NCI-H2029 treated with DMSO at 0.1 percent for 48 hours (cell line): Measurements from ENCODE around the gene MDFI.

ENCODE experiments used
- DNase-seq: peaks from one replicate; lab custom pipeline; 2025; lab: John Stamatoyannopoulos, UW

The MDFI gene, protein sequence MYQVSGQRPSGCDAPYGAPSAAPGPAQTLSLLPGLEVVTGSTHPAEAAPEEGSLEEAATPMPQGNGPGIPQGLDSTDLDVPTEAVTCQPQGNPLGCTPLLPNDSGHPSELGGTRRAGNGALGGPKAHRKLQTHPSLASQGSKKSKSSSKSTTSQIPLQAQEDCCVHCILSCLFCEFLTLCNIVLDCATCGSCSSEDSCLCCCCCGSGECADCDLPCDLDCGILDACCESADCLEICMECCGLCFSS

DNA sequence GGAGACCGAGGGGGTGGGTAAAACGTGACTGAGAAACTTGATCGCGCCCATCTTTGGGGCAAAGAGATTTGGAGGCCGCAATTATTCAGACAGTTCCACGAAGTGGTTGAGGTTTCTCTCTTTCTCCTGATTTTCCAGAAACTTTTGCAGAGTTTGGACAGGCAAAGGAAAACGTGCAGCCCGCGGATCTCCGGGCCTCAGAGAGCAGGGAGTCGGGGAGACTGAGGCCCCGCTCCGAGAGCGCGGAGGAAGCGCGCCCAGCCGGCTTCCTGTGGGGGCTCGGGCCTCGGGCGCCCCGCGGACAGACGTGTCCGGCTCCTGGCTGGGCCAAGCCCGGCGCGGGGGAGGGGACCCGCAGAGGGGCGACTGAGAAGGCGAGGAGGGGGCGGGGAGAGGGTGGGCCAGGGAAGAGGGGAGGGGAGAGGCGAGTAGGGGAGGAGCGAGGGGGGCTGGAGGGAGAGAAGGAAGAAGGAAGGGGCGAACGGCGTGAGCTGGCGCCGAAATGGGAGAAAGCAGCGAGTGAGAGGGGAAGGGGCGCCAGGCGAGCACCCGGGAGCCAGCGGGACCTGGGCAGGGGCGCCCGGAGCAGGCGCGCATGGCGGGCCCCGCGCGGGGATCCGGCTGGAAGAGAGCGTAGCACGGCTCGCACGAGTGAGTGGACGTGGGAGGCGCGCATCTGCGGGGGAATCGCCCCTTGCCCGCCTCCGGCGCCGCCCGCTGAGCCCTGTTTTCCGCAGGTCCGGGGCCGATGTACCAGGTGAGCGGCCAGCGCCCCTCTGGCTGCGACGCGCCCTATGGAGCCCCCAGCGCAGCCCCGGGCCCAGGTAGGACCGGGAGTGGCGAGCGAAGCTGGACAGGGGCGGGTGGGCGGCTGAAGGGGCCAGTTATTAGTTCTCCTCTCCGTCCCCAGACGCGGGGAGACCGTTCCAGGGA is at the start of gene MDFI:
Gene MDFI (plus strand): TSS at position 467 of the 933 bp plus-strand sequence. CDS start 282 bp downstream, at position 749.
- no peak for DNase-seq

DNA sequence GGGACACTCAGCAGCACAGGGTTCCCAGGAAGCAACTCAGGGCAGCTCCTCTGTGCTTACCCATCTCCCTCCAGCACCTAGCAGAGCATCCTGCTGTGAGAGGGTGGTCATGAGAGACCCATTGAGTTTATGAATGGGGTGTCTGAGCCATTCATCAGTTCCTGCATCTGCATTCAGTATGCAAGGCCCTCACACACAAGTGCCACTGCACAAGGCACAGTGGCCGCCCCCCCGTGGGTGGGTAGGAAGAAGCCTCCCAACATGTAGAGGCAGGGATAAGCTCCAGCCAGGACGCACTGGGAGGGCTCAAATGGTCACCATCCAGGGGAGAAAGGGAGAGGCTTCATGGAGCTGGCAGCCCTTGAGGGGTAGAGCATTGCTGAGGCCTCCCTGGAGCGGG is 49.0 kb upstream of the MDFI start:
- DNase-seq: no peak

DNA sequence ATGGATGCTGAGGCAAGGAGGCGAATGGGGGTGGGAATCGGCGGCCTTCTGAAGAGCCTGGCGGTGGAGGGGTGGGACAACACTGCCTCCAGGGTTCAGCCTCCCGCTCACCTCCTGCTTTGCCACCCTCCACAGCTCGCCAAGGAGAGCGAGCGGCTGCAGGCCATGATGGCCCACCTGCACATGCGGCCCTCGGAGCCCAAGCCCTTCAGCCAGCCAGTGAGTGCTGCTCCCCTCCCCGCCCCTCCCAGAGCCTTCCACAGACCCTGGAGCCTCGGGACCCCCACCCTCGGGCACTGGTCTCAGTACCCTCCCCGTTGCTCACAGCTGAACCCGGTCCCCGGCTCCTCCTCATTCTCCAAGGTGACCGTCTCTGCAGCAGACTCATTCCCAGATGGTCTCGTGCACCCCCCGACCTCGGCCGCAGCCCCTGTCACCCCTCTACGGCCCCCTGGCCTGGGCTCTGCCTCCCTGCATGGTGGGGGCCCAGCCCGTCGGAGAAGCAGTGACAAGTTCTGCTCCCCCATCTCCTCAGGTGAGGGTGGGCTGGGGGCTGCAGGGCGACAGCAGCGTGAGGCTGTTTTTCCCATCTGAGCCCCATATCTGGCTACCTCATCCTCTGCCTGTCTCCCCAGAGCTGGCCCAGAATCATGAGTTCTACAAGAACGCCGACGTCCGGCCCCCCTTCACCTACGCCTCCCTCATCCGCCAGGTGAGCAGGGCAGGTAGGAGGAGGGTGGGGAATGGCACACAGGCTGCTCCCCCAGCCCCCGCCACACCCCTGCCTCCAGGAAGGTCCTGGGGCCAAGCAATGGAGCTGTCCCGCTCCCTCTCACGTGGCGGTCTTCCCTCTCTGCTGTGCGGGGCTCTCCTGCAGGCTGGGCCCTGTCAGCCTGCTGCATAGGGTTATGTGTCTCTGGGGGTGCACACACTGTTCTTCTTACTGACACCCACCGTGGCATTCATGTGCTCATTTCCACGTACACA is 48.3 kb upstream of the MDFI start:
- DNase-seq: no peak

DNA sequence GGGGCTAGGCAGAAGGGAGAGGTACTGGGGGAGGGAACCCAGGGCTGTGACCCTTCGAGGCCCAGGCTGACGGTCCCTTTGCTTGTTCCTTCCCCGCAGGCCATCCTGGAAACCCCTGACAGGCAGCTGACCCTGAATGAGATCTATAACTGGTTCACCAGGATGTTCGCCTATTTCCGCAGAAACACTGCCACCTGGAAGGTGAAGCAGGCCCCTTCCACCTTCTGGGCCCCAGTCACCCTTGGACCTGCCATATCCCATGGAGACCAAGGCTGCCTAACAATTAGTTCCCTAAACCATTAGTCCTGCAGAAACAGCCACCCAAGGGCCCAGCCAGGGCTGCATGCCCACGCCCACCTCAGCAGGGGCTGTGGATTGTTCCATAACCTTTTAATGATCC is 47.1 kb upstream of the MDFI start:
- no peak for DNase-seq

DNA sequence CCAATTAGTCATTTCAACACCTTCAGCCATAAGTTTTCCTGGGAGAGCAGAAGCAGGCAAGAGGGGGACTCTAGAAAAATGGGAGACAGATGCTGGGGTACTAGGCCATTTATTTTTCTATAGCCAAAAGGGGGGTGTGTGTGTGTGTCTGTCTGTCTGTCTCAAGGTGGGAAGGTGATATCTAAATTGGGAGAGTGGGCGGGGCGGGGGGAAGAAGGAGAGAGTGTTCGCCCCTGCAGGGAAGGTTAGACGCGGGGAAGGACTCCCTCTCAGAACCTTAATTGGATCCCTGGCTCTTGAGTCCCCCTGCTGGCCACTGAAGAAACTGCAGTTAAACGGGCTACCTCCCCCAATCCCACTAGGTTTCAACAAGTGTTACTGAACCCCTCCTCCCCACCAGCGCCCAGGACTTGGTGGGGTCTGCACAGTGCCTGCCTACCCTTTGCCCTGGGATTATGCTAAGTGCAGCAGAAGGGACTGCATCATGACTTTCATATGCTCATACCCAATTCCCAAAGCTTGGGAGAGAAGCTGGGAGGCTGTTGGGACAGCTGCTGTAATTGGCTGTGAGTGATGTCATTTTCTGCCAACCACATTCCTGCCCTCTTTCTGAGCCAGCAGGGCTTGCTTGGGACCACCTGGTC is 46.3 kb upstream of the MDFI start:
- DNase-seq: peak; percentile 61

DNA sequence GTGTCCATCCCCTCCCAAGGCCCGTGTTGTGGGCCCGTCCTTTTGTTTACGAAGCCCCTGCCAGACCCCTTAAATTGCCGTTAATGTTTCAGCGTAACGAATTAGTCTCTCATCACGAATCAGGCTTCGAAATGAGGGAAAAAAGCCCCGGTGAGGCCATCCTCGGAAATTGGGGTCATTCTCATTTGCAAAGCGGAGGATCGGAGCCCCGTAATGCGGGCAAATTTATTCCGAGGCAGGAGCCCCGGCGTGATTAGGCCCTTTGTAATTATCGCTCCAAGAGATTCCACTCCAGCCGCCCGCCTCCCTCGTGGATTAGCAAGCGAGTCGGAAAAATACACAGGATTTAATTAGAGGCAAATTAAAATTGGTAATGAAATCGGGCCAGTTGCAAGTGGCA is 44.9 kb upstream of the MDFI start:
- DNase-seq: no peak

DNA sequence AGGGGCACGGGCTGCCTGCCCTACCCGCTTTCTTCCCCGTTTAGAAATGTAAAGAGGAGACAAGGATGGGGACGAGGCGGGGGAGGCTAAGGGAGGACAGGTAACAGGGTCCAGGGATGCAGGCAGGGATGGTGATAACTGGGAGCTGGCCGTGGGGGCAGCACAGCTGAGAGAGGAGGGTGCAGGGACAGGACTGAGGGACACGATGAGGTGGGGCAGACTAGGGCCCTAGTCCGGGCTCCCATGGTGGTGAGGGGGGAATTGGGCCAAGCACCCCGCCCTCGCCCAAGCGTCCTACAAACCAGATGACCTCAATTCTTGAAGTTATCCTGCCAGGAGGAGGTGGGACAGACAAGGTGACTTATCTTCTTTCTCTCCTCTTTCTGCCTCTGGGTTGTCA is 44.4 kb upstream of the MDFI start:
- no peak for DNase-seq

DNA sequence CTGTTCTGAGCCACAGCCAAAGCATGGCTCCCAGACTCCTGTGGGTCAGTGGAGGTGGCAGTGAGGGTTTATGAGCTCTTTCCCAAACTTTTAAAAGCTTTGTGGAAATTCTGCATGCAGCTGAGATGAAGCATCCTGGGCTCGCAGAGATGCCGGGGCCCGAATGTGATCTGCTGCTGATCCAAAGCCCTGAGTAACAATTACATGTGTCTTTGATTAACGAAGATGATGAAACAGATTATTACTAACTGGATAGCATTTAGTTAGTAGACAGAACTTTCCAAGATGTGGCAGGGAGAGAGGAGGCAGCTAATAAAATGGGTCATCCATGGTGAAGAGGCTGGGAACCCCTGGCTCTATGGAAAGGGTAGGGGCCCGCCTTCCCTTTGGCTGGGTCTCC is 43.9 kb upstream of the MDFI start:
- no peak for DNase-seq

DNA sequence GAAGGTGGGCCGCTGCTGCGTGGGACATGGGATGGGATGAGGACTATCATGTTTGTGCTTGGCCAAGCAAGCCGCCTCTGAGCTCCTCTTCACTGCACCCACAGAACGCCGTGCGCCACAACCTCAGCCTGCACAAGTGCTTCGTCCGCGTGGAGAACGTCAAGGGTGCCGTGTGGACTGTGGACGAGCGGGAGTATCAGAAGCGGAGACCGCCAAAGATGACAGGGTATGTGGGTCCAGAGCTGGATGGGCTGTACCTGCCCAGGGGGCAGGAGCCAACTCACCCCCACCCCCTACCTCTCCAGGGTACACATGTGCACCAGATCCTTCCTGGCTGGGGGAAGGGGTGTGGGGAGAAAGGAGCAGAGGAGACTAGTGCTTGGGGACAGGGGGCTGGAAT is 43.5 kb upstream of the MDFI start:
- DNase-seq: no peak

DNA sequence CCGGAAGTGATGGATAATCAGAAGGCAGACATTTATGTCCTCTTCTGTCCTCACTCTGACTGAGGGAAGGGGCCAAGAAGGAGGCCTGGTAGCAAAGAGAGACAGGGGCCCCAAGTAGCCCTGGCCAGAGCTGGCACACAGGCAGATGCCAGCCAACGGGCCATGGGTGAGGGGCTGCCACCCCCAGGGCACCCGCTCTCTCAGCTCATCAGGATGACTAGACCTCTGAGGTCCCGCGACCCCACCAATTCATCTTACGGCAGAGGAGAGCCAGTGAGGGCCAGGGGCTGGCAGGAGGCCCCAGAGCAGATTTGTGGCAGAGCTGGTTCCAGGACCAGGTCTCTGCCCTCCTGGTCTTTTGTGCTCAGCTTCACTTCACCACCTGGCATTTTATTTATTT is 43.1 kb upstream of the MDFI start:
- no peak for DNase-seq

DNA sequence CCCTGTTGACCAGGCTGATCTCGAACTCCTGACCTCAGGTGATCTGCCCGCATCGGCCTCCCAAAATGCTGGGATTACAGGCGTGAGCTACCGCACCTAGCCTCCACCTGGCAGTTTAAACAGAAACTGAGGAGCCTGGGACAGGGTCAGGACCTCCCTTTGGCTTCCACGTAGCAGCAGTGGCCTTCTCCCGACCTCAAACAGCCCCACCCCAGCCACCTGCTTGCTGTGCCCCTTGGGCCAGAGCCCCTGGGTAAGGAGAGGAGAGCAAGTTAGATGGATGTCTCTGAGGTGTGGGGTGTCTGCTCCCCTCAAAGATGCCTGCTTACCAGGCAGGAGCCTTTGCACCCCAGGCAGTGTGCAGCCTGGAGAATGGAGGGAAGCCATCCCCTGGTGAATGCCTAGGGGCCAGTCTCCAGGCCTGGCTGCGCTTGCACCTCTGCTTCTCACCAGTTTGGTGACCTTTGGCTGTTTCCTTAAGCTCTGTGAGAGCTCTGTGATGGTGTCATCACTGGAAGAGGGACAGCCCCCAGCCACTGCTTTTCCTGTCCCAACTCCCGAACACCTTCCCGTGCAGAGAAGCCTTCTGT is 42.1 kb upstream of the MDFI start:
- DNase-seq: no peak

DNA sequence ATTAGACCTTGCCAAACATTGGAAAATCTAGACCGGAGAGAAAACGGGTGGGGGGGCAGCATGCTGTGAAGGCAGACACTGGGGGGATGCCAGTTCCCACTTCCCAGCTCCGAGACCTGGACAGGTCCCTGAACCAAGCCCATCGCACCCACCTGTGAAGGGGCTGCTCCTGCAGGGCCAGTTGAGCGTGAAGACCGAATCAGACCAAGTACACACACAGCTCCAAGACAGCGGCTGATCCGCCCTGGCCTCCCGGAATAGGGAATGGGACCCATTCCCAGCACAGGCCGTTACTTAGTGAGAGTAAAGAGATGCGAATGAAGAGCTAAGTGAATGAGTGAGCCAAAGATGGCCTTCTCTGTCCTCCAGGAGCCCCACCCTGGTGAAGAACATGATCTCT is 41.5 kb upstream of the MDFI start:
- DNase-seq: no peak

DNA sequence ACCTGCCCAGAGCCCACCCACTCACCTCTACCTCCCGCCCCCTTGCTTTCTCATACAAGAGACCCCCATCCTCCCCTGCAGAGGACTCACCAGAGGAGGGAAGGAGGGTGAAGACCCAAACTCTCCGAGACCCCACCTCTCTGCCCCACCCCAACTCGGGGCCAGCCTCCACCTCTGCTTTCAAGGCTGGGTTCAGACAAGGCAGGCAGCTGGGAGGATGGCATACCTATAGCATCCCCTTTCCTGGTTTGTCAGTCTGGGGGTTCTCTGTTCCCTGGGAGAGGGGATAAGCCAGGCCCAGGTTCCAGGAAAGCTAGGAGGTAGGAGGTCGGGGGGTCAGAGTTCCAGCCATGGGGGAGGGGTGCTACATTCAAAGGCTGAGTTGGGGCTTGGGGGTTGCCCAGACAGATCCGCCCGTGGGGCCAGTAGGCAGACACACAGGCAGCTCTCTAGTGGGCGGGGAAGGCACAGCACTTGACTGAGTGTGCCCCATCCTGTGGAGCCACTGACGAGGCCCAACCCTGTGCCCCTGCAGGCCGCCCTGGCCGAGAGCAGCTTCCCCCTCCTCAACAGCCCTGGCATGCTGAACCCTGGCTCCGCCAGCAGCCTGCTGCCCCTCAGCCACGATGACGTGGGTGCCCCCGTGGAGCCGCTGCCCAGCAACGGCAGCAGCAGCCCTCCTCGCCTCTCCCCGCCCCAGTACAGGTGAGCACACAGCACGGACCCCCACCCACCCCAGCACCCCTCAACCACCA is 40.8 kb upstream of the MDFI start:
- DNase-seq: no peak

DNA sequence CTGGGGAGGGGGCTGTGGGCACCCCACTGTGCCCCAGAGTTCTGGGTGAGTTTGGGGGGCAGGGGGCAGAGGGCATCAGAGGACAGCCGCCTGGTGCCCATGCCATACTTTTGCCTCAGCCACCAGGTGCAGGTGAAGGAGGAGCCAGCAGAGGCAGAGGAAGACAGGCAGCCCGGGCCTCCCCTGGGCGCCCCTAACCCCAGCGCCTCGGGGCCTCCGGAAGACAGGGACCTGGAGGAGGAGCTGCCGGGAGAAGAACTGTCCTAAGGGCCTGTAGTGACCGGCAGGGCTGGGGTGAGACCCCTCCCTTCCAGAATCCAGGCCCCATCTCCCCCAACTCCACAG is 39.6 kb upstream of the MDFI start:
- DNase-seq: no peak

DNA sequence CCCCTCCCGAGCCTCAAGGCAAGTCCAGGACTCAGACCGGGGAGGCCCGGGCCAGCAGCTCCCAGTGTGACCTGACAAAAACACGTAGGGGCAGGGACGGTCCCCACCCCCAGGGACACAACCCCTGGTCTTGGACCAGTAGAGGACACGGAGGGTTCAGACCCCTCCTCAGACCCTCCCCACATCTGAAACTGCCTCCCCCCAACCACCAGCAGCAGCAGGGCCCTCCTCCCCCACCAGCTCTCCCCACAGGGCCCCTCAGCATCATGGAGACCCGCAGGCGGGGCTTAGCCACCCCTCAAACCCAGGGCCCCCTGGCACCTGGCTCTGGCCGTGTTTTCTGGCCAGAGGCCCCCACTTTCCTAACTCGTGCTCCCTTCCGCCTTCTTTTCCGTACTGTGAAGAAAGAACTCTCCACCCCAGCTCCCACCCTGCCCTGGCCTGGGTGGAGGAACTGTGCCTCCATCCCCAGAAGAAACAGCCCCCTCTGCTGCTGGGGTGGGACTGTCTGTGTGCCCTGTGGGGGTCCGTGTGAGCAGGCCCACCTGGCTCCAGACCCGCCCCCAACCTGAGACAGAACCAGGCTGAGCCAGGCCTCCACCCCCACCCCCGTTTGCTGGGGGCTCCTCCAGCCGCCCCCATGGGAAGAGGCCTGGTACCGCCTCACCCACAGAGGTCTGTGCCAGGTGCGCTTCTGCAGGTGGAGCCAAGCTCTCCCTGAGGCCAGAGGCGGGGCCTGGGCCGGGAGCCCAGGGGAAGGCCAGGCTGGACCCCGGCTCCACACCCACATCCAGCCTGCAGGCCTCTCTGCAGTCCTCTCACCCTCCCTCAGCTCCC is 39.0 kb upstream of the MDFI start:
- DNase-seq: no peak

DNA sequence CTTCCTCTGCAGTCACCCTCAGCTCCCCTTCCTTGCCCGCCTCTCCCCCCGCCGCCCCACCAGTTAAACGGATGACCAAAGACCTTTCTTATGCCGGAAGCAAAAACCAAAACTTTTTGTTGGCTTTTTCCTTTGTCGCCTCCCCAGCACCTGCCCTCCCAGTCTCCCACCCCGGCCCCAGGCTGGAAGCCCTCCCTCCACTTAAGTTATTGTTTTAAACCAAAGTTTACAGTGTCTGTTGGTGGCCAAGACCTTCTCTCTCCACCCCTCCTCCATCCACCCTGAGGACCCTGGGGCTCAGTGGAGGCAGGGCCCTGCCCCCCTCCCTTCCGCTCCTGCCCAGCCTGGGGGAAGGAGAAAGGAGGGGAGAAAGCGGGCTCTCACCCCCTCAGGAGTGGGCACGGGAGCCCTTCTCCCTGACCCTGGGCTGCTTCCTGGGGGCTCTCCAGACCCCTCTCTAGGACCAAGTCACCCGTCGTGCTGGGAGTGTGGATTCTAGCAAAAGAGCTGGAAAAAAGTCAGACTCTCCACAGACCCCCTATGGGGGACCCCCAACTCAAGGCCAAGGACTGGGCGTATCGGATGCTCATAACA is 38.3 kb upstream of the MDFI start:
- DNase-seq: no peak

DNA sequence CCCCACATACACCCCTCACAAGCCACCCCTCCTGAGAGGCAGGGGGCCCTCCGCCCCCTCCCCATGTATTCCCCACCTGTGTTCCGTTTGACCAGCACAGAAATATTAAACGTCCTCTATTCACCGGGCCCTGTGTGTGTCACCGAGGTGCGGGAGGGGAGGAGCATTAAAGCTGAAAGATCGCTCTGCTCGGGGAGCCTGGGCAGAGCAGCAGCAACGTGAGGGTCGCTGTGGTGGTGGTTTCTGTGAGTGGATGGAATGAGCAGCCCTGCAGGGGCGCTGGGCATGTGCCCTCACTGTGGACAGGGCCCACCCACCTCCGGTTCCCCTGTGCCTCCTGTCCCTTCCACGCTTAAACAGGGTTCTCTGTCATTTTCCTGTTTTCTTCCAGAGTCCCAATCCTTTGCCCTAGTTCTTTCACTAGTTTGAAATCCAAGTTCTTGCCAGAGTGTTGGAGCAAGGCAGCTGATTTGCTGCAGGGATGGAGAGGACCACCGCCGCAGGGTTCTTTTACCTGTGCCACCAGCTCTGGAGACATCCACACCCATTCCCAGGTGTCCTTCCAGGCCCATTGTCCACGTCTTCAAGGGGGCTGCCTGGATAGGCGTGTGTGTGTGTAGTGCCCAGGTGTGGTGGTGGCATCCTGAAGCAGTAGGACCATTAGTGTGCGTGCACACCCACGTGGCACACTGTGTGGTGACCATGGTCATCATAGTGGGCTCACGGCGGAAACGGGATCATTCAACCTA is 37.6 kb upstream of the MDFI start:
- DNase-seq: no peak

DNA sequence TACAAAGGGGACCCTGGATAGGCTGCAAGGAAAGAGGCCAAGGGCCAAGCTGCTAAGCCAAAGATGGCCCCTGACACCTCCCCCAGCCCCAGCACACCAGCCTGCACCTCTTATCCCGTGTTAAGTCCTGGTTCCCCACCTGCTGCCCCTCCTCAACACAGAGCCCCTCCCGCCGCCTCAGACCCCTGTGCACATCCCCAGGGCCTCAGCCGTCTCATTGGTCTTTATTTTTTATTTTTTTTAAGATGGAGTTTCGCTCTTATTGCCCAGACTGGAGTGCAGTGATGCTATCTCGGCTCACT is 37.1 kb upstream of the MDFI start:
- DNase-seq: no peak

DNA sequence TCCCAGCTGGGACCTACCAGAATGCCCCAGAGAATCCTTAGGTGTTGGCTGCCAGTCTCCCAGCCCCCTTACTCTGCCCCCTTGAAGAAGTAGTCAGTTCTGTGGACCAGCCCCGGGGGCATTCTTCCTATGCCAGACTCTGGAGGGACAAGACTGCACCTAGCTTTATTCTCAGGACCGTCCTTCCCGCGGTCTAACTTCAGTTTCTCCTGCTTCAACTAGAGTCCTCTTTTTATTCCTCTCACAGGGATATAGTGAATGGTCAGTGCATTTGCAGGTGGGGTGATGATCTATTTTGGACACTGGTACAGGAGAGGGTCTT is 35.9 kb upstream of the MDFI start:
- no peak for DNase-seq
